GM04504 (cell line): ENCODE data around the gene RHBDL1.

Experiments used
- DNase-seq: peaks from one replicate; pipeline ENCODE4 v3.0.0-alpha.2; 2012; ENCODE audit warnings: low read depth

RHBDL1 gene

GRCh38 chr16:707062-707538 lies 31.6 kb downstream of the RHBDL1 start:
- no peak for DNase-seq

- DNase-seq: no peak
Observed at GRCh38 chr16:708019-708418, 32.5 kb downstream of the RHBDL1 start.

- no peak for DNase-seq
Observed at GRCh38 chr16:708959-709358, 33.5 kb downstream of the RHBDL1 start.

GRCh38 chr16:709566-710499 lies 34.4 kb downstream of the RHBDL1 start:
- DNase-seq: no peak

- no peak for DNase-seq
Observed at GRCh38 chr16:710500-711075, 35.1 kb downstream of the RHBDL1 start.

- no peak for DNase-seq
Observed at GRCh38 chr16:711084-711483, 35.6 kb downstream of the RHBDL1 start.

GRCh38 chr16:711548-712320 lies 36.3 kb downstream of the RHBDL1 start:
- no peak for DNase-seq

- peak; percentile 89 for DNase-seq
Observed at GRCh38 chr16:712740-713250, 37.3 kb downstream of the RHBDL1 start.

GRCh38 chr16:714079-714478 lies 38.6 kb downstream of the RHBDL1 start:
- no peak for DNase-seq

GRCh38 chr16:714558-715476 lies 39.3 kb downstream of the RHBDL1 start, which contains the start of gene METRN:
Gene METRN (plus strand): TSS chr16:715118. CDS start chr16:715290, 172 bp downstream.
- peak; percentile 78 for DNase-seq

- no peak for DNase-seq
Observed at GRCh38 chr16:715477-716199, 40.2 kb downstream of the RHBDL1 start.

GRCh38 chr16:716200-716568 lies 40.7 kb downstream of the RHBDL1 start:
- no peak for DNase-seq

GRCh38 chr16:716768-717325 lies 41.4 kb downstream of the RHBDL1 start:
- DNase-seq: no peak

- no peak for DNase-seq
Observed at GRCh38 chr16:717450-718245, 42.2 kb downstream of the RHBDL1 start.

- no peak for DNase-seq
Observed at GRCh38 chr16:718389-718788, 42.9 kb downstream of the RHBDL1 start.

GRCh38 chr16:718922-719321 lies 43.5 kb downstream of the RHBDL1 start:
- DNase-seq: no peak

- DNase-seq: no peak
Observed at GRCh38 chr16:719815-720446, 44.5 kb downstream of the RHBDL1 start.

- DNase-seq: no peak
Observed at GRCh38 chr16:720447-720989, 45.0 kb downstream of the RHBDL1 start.
